ENCODE measurements around the gene CHAC2.

DNA sequence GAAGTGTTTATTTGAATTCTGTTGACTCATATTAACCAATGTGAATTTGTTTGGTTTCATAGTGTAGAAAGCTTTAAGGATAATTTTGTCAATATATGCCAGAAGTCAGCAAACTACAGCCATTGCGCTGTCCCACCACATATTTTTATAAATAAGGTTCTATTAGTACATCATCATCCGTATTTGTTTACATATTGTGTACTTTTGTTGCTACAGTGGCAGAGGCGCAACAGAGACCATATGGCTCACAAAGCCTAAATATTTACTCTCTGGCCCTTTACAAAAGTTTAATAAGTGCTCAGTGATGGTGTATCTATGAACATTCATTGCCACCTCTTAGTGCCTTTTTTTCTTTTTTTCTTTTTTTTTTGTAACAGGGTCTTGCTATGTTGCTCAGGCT lies 25.7 kb downstream of the CHAC2 start:
- TF ChIP-seq, protein P1, sequence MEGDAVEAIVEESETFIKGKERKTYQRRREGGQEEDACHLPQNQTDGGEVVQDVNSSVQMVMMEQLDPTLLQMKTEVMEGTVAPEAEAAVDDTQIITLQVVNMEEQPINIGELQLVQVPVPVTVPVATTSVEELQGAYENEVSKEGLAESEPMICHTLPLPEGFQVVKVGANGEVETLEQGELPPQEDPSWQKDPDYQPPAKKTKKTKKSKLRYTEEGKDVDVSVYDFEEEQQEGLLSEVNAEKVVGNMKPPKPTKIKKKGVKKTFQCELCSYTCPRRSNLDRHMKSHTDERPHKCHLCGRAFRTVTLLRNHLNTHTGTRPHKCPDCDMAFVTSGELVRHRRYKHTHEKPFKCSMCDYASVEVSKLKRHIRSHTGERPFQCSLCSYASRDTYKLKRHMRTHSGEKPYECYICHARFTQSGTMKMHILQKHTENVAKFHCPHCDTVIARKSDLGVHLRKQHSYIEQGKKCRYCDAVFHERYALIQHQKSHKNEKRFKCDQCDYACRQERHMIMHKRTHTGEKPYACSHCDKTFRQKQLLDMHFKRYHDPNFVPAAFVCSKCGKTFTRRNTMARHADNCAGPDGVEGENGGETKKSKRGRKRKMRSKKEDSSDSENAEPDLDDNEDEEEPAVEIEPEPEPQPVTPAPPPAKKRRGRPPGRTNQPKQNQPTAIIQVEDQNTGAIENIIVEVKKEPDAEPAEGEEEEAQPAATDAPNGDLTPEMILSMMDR (IDR thresholded peaks at IDR 0.05), result no peak
- no peak for TF ChIP-seq POLR2A (IDR thresholded peaks at IDR 0.05)
